Hypothalamus (tissue), 51 donors: ENCODE measurements around the gene PCDH15.

Source experiments
- DNase-seq, 51 donors: peaks; one replicate each; lab custom pipeline; 2025; lab: John Stamatoyannopoulos, UW

PCDH15 gene

DNA sequence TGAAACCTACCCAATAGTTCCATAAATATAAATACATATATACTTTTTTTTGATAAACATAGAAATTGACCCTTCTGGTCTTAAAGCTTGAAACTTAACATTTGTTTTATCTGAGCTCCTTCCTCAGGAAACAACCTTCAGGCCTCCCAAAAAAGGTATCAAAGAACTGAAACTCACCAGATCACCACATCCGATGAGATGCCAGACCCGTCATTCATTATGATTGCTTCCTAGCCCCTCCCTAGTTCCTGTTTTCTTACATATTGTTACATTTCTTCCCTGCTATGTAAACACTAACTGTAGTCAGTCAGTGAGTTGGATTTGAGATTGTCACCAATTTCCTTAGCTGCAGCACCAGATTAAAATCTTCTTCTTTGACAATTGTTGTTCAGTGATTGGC is 663.6 kb downstream of the PCDH15 start:
- no peak for DNase-seq

DNA sequence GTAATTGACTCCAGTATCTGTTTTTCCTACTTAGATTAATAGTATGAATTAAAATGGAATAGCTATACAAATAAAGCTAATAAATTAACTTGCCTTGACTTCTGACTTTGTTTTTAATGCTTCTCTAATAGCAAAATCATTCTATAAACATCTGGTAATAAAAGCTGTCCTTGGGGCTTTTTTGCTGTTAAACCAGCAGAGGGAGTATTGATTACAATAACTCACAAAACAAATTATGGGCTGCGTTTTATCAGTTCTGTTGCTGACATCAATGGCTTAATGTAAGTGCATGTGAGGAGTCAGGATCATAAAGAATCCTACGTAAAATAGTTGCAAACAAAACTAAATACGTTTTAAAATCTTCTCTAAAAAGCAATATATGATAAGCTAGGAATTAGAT is 667.8 kb downstream of the PCDH15 start:
- DNase-seq, result no peak

DNA sequence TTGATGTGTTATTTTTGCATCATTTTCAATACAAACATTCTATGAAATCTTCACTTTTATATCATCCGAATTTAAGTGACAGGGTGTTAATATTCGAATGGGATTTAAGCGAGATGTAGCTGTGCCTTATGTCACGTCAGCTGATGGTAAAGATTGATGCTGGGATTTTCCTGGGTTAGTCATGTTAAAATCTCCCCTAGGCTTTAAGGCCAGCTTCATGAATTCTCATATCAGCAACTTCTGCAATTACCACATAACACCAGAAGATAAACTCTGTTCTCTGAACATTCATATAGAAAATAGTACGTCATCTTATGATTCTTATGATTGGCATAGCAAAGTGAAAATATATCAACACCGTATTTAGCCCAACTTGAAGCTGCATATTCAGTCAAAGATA is 669.2 kb downstream of the PCDH15 start:
- no peak for DNase-seq

DNA sequence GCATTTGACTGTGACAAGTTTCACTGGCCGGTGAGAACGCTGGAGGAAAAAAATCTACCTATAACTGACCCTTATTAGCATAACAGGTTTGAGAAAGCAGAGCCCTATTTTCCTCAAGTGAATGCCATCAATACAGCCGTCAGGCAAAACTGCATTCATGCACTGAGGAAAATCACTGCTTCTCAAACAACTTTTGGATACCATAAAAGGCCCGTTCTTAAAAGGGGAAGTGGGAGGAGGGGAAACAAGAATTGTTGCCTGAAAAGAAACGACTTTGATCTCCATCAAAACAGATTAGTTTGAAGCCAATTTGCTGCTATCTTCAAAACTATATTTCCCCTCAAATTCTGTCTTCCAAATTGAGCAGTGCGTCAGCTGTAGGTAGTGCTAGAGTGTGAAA is 670.6 kb downstream of the PCDH15 start:
- DNase-seq, result no peak

DNA sequence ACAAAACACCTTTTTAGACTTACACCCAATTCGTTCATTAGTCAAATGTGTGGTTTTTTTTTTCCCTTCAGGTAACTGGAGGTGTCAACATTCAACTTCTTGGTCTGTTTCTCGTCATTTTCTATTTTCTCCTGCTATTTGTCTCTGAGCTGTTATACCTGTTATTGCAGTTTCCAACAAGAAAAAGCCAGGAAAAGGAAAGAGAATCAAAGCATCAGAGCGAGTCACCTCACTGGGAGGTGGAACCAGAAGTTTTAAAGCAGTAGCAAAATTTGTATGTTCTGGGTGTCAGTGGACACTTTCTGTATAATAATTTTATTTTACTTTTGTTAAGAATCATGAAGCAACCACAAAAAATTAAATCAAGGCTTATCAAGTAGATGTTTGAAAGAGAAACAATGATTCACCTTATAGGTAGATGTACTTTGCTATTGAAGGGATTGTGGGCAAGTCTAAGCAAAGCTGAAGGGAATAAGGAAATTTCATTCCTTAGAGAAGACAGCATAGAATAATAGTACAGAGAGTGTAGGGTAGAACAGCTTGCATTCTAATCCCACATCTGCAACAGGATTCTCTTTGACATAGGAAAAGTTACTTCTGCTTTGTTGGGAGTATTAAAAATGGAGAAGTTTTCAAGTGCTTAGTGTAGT is 675.8 kb downstream of the PCDH15 start:
- DNase-seq, result no peak

DNA sequence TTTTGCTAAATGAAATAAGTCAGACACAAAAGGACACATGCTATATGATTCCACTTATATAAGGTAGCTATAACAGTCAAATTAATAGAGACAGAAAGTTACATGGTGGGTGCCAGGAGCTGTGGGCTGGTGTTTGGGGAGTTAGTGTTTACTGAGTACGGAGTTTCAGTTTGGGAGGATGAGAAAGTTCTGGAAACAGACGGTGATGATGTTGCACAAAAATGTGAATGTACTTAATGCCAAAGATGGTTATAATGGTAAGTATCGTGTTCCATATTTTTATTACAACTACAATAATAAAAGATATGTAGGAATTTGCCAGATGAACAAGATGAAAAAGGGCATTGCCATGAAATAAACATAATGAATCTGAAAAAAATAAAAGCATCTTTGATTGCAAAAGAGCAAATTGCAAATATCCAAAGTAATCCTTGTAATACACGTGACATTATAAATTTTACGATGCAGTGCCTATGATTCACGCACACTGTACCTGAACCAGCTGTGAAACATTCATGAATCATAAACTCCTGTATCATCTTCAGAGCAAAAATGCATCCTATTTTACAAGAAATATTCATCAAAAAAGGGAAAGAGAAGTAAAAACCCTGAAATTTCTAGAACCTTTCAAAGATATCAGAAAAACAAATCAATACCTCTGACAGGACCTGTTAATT is 676.7 kb downstream of the PCDH15 start:
- DNase-seq, result no peak

DNA sequence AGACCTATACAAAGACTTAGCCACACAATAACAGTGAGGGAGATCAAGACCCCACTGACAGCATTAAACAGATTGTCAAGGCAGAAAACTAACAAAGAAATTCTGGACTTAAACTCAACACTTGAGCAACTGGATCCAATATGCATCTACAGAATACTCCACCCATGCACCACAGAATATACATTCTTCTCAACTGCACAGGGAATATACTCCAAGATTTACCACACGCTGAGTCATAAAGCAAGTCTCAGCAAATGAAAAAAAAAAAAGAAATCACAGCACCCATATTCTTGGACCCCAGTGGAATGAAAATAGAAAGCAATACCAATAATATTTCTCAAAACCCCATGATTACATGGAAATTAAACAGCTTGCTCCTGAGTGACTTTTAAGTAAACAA is 680.2 kb downstream of the PCDH15 start:
- DNase-seq, result no peak

DNA sequence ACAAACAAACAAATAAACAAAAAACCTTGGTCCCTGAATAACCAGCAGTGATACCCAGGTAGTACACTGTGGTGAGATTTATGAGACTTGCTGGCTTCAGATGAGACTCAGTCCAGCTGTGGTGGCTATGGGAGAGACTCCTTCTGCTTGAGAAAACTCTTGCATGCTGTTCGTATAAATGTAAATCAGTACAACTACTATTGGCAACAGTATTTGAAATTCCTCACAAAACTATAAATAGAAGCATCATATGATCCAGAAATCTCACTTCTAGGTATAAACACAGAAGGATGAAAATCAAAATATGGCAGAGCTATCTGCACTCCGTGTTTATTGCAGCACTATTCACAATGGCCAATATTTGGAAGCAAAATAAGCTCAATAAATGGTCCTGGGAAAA is 692.1 kb downstream of the PCDH15 start:
- DNase-seq, result no peak

DNA sequence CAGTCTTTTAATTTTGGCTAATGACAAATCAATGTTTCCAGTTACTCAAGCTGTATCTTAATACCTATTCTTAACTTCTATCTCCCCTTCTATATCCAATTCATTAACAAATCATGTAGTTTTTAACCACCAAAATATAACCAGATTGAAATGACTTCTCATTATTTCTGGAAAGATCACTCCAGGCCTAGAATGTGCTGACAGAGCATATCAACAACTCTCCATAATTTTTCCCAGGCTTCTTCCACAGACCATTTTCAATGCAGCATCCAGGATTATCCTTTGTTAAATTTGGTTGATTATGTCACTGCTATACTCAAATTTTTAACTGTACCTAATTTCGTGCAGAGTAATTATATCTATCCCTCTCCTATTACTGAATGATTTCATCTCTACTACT is 704.1 kb downstream of the PCDH15 start:
- DNase-seq, result no peak

DNA sequence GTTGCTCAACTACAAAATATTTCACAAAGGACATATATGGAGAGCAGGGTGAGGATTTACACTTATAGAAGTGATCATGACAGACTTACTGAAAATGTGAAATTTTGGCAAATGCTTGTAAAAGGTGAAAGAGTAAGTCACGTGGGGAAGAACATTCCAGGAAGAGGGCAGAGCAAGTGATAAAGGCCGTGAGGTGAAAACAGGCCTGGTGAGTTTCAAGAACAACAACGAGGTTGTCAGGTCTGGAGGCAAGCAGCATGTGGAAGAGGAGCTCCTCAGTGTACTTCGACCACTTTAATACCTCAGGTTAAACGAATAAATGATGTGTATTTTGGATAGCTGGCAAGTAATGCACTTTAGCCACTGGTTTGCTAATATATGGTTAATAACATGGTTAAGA is 706.7 kb downstream of the PCDH15 start:
- no peak for DNase-seq

DNA sequence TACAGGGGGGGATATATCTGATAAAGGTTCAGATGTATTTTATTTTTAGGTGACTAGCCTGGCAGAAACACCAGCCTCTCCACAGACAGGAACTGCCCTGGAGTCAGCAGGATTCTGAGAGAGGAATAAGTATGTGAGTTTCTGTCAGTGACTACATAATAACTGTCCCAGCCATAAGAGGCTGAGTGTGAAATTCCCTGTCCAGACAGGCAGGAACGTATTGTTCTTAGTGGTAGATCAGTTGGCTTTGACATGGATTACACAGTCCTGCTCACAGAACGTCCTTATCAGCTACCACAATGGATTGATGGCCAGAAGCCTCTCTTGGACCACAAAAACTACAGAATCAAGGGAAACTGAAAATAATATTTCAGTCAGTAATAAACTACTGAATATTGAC is 709.8 kb downstream of the PCDH15 start:
- no peak for DNase-seq

DNA sequence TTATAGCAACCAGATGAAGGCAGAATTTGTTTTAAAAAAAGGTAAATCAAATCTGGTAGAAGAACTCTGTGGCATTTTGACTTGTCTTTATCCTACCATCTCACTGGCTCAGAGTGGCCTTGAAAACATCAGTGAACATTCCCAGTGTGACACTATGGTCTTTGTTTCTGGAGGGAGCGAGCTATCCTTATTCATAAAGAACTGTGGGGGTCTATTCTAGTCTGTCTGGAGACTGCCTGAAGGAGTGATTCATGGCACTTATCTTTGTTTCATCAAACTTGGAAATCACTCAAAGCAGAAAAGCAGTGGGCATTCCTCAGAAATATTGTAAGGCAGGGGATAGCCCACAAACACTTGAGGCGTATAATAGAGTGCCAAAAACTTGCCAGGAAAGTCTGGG is 719.1 kb downstream of the PCDH15 start:
- no peak for DNase-seq

DNA sequence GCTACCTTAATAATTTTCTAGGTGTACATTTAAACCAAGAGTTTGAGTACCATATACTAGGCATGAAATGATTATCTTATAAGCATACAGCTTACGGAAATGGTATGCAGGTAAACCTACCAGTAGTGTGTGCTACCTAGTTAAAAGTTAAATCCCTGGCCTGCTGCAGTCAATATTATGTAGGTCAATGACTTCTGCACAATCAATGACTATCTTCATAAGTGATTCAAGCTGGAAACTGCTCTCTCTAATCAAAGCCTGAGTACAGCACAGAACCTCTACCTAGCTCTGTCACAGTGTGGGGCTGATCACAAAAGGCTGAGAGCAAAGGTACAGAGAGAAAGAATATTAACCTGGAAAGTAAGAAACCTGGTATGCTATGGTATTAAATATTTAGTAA is 733.7 kb downstream of the PCDH15 start:
- no peak for DNase-seq

DNA sequence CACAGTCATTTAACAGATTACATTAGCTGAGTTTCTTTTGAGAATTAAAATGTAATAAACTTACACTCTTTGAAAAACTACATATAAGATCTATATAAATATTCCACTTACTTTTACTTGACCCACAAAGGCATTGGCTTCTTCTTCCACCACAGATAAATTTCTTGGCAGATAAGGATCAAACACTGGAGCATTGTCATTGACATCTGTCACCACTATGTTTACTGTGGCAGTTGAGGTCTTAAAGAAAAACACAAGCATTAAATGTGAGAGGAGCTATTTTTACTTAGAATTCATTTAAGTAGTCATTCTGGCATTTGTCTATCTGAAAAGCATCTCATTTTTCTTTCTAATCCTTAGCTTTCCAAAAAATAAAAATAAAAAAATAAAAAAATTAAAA is 734.4 kb downstream of the PCDH15 start:
- DNase-seq, result no peak

DNA sequence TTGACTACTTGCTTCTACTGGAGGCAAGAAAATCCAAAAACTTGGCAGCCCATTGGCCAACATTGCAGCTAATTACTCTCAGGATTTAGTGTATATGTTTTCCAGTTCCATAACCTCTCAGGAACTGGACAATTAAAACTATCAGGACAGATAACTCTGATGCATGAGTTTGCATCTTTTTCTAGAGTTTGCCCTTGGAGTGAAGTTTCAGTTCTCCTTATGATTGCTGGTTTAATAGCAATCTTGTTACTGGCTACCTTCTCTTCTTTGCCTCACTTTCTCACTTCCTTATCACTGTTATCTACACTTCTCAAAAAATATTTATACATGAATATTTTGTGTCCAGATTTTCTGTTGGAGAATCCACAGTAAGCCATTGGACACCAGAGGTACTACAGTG is 735.9 kb downstream of the PCDH15 start:
- no peak for DNase-seq

DNA sequence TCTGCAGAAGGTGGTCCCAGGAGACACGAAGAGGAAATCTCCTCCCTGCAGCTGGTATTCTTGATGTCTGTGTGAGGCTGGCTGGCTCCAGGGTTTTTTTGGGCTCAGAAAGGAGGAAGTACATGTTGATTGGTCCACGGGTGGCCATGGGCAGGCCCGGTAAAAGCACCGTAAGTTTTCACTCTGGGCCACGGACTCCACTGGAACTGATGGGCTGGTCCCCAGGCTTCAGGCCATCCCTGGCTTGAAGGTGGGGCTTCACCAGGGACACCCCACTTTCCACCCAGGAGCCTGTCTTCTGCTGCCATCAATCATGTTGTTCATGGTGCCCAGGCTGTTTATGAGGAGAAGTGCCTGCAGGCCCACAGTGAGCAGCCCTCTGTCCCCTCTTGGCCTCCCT is 736.8 kb downstream of the PCDH15 start:
- DNase-seq, result no peak

DNA sequence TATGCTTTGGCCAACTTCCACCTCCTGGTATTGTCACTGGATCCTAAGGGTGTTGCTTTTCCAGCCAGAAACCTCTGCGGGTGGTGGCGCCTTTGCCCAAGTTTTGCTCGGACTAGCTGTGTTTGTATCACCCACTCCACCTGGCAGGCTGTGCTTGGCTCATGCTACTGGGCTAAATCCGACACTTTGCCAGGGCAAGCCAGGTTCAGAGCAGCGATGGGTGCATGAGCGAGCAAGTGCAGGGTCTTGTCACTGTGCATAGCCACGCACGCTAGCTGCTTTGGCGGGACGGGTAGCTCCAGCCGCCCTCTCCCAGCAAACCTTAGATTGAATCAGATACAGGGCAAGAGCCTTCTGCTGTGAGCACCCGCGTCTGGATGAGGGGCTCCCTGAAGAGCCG is 737.5 kb downstream of the PCDH15 start:
- no peak for DNase-seq

DNA sequence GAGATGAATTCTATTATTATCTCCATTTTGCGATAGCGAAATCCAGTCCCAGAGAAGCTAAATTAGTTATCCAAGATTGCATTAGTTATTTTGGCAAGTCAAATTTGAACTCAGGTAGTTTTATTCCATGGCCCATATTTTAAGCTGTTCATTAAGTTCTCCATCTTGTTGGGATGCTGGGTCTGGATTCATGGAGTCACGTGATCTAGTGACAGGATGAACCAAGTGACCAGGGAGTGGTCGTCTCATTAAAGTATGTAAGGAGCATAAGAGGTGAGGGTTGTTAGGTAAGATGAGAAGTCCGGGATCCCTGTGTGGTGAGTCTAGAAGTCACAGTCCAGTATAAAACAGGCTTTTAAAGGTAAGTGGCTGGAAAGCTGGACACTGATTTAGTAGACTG is 740.5 kb downstream of the PCDH15 start:
- no peak for DNase-seq

DNA sequence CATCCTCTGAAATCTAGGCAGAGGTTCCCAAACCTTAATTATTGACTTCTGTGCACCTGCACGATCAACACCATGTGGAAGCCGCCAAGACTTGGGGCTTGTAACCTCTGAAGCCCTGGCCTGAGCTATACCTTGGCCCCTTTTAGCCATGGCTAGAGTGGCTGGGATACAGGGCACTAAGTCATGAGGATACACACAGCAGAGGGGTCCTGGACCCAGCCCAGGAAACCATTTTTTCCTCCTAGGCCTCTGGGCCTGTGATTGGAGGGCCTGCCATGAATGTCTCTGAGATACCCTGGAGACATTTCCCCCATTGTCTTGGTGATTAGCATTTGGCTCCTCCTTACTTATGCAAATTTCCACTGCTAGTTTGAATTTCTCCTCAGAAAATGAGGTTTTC is 743.7 kb downstream of the PCDH15 start:
- DNase-seq, result no peak

DNA sequence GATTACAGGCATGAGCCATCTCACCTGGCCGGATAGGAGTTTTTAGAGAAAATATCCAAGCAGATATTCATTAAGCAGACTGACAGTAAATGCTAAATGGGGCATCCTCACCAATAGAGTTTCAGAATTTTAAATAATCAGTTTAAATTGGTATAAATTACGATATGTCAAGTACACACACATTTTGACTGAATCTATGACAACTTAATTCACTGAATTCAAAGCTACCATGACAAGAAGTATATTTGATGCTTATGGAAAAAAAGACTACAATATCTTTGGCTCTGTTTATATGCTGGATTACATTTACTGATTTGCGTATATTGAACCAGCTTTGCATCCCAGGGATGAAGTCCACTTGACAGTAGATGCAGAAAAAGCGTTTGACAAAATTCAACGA is 774.7 kb downstream of the PCDH15 start:
- DNase-seq, result no peak

DNA sequence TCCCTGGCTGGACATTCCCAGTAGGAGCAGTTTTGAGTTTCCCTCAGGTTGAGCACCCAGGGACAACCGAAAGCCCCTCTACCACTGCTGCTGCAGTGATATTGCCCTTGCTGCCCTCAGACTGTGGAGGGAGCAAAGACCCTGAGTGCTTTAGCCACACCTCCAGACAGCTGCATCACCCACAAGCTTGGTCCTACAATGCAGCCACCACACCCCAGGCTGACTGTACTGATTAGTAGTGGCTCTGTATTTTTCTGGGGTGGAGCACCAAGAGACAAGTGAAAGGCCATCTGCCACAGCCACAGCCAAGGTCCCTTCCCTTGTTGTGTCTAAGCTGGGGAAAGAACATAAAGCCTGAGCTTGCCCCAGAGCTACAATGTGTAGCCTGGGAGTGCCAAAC is 789.9 kb downstream of the PCDH15 start:
- DNase-seq, result no peak

DNA sequence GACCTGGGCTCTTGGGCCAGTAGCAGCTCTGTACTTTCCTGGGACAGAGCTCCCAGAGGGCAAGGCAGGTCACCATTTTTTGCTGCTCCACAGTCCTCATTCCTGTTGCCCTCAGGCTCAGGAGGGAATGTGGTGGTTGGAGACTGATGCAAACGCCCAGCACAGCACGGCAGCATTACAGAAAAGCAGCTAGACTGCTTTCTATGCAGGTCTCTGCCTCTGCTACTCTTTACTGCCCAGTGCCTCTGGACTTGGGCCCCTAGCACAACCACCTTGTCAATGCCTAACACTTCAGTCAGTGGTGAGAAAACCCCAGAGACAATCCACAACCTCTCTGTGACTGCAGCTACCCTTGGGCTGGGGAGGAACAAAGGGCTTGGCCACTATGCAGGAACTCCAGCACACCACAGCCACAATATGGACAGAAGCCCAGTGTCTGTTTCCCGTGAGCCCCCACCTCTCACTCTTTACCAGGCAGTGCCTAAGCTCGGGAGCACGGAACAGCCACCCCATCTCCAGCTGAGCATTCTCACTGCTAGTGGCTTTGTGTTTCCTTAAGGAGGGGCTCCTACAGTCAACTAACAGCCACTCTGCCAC is 790.6 kb downstream of the PCDH15 start:
- no peak for DNase-seq

DNA sequence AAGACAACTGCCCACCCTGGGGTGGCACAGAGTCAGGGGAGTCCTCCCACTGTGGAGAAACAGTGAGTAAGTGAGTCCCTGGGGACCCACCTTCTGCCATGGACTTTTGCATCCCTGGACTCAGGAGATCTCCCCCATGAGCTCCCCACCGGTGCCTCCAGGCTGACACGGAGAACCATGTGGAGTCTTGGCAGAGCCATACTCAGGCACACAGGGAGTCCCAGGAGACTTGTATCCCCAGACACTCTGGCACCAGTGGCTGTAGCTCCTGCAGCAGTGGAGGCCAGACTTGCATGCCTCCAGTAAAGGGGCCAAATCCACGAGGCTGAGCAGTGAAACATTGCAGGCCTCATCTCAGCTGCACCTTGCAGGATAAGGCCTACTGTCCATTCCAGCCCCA is 791.4 kb downstream of the PCDH15 start:
- DNase-seq, result no peak
